C4-2B (cell line): ENCODE measurements around the gene LRBA.
A peak's percentile ranks its signal among the peaks of the same experiment; 100 is the strongest.

Source experiments
- H3K27ac ChIP-seq: fragments of 450-650 bp; 2 replicates; pipeline ENCODE4 v1.5.1; 2017
- ZFX ChIP-seq: fragments of 450-650 bp; IDR thresholded peaks from 2 replicates; pipeline ENCODE4 v1.6.1; 2017
- TF ChIP-seq, protein P1 (sequence below): fragments of 450-650 bp; conservative IDR thresholded peaks from 2 replicates; pipeline ENCODE4 v1.5.1; 2017; ENCODE audit warnings: mild to moderate bottlenecking

The LRBA gene

DNA sequence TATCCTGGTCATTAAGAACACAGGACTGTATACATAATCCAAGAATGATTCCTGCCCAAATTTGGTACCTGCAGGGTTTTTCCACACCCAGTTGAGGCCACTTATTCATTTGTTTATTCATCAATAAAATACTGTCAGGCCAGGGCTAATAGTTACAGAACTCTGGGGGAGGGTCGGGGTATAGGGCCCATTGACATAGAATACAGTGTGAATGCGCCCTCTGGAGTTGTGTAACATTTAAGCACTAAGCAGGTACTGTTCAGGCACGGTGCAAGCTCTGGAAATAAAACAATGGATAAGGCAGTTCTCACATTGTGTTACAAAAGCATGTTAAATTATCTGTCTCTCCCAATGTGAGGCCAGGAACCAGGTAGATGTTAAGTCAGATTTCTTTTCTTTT, 30.8 kb upstream of the LRBA start:
- TF ChIP-seq ZFX, result no peak
- TF ChIP-seq, protein P1, sequence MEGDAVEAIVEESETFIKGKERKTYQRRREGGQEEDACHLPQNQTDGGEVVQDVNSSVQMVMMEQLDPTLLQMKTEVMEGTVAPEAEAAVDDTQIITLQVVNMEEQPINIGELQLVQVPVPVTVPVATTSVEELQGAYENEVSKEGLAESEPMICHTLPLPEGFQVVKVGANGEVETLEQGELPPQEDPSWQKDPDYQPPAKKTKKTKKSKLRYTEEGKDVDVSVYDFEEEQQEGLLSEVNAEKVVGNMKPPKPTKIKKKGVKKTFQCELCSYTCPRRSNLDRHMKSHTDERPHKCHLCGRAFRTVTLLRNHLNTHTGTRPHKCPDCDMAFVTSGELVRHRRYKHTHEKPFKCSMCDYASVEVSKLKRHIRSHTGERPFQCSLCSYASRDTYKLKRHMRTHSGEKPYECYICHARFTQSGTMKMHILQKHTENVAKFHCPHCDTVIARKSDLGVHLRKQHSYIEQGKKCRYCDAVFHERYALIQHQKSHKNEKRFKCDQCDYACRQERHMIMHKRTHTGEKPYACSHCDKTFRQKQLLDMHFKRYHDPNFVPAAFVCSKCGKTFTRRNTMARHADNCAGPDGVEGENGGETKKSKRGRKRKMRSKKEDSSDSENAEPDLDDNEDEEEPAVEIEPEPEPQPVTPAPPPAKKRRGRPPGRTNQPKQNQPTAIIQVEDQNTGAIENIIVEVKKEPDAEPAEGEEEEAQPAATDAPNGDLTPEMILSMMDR, result peak; percentile 52
- no peak overlapping the region; the same call in 1 of the 2 replicates for H3K27ac ChIP-seq

DNA sequence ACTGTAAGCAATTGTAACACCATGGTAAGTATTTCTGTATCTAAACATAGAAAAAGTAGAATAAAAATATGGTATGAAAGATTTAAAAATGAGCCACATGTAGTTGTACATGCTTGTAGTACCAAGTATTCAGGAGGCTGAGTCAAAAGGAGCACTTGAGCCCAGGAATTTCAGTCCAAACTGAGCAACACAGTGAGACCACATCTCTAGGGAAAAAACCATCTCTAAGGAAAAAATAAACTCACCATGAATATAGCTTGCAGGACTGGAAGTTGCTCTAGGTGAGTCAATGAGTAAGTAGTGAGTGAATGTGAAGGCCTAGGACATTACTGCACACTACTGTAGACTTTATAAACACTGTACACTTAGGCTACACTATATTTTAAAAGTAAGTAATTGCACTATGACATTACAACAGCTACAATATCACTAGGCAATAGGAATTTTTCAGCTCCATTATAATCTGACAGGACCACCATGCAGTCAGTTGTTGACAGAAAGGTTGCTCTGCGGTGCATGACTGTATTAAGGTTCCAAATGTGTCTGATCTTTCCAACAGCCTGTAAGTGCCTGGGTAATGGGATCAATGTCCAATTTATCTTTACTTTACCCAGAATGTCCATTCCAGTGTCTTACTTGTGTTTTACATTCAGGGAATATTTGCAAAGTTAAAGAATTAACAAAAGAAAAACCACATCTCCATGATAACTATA, 28.9 kb upstream of the LRBA start:
- H3K27ac ChIP-seq, result no peak overlapping the region
- TF ChIP-seq, protein P1, result no peak
- TF ChIP-seq ZFX, result no peak

DNA sequence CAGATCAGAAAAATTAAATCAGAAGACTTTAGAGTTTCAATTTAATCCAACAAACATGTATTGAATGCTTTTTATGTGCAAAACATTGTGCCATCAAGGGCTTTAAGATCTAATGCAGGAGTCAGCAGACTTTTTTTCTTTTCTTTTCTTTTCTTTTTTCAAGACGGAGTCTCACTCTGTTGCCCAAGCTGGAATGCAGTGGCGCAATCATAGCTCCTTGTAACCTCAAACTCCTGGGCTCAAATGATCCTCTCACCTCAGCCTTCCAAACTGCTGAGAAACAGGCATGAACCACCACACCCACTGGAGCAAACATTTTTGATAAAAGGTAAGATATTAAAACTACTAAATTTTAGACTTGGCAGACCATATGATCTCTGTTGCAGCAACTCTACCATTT, 24.6 kb upstream of the LRBA start:
- no peak for TF ChIP-seq ZFX
- TF ChIP-seq, protein P1, result no peak
- H3K27ac ChIP-seq, result no peak overlapping the region

DNA sequence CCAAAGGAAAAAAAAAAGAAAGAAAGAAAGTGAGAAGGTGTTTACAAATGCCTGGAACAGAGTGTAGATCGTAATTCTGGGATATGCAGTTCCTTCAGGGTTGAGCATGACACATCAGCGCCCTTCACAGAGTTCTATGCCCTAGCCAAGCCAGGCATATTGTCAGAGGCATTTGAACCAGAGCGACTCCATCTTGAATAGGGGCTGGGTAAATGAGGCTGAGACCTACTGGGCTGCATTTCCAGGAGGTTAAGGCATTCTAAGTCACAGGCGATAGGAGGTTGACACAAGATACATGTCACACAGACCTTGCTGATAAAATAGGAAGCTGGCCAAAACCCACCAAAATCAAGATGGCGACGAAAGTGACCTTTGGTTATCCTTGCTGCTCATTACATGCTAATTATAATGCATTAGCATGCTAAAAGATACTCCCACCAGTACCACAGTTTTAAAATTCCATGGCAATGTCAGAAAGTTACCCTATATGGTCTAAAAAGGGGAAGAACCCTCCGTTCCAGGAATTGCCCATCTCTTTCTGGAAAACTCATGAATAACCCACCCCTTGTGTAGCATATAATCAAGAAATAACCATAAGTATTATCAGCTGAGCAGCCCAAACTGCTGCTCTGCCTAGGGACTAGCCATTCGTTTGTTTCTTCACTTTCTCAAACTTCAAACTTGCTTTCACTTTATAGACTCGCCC, 23.5 kb upstream of the LRBA start:
- TF ChIP-seq ZFX, result no peak
- TF ChIP-seq, protein P1, result no peak
- H3K27ac ChIP-seq, result no peak overlapping the region

DNA sequence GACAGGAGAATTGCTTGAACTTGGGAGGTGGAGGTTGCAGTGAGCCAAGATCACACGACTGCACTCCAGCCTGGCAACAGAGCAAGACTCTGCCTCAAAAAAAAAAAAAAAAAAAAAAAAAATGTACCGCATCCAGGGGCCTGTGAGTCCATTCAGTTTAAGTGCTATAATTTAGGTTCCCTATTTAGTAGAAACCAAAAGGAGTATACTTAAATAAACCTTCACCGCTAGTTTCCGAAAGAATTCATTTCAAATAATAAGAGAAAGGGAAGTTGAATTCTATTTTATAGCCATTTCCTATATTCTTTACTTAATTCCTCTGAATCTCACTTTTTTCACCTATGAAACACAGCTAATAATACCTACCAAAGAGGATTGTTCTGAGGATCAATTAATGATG, 20.8 kb upstream of the LRBA start:
- H3K27ac ChIP-seq, result peak overlapping the region; percentile 86
- TF ChIP-seq, protein P1, result no peak
- no peak for TF ChIP-seq ZFX

DNA sequence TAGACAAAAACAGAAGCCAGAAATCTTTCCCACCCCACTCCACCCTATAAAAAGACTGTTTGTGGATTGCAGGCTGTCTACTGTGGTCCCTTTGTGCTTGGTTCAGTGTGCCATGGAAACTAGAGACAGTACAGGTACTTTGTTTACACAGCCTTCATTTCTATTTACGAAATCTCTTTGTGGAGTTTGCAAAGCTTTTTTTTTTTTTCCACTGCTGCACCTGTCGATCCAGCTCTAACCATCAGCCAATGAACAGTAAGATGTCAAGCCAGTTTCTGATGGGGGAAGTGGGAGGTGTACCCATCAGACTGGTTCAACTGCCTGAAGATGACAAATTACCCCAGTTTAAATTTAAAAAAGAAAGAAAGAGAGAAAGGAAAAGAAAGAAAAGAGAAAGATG, 20.2 kb upstream of the LRBA start:
- no peak for TF ChIP-seq ZFX
- TF ChIP-seq, protein P1, result no peak
- H3K27ac ChIP-seq, result peak overlapping the region; percentile 86

DNA sequence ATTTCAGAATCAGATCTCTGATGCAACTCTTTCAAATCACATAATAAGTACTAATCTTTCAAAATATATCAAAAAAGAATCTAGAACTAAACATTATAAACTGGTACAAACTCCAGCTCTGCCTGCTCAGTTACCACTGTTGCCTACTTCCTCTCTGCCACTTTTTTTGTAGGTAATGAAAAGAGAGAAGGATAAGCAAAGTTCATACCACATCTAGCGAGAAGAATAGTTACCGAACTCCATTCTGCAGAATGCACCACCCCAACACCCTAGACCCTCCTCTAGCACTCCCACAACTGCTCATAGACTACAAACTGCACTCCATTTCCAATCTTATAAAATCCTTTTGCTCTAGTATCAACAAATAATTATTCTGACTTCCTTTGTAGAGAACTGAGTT, 19.7 kb upstream of the LRBA start:
- TF ChIP-seq ZFX, result no peak
- TF ChIP-seq, protein P1, result no peak

More for the DNA sequence above, 19.7 kb upstream of the LRBA start:
- H3K27ac ChIP-seq, result no peak overlapping the region; the same call in none of the 2 replicates
